Epithelial cell of proximal tubule (primary cell): ENCODE data around the gene HOXC13. TPM values are rescaled to one million over a fixed set of nuclear protein-coding genes. Genes with fewer than 3 reads are reported as not detected.
A peak's percentile ranks its signal among the peaks of the same experiment; 100 is the strongest.

Experiments used
- DNase-seq: peaks from one replicate; pipeline ENCODE4 v3.0.0-alpha.2; 2011; ENCODE audit warnings: low read depth
- H3K4me3 ChIP-seq: 2 replicates; pipeline ENCODE4 v1.5.1; 2011; ENCODE audit warnings: low read depth, mild to moderate bottlenecking, low read length
- CTCF ChIP-seq: conservative IDR thresholded peaks from 2 replicates; pipeline ENCODE4 v1.5.1; 2012; ENCODE audit warnings: low read depth, mild to moderate bottlenecking, low read length
- total RNA-seq: library from RNA; depleted of rRNA; stranded (reverse); fragments of >200 nt; gene quantifications from 2 replicates; pipeline ENCODE4 v1.2.3, GENCODE V29; 2015

HOXC13 gene
- total RNA-seq, 1 donor from 2014 or later: not detected

- peak within 1 kb of the TSS; percentile 98 for H3K4me3 ChIP-seq
- peak; percentile 78 for DNase-seq
- TF ChIP-seq CTCF: peak; percentile 78
Observed at GRCh38 chr12:53984901-53985691, 46.5 kb downstream of the HOXC13 start, which contains the start of gene HOXC10. Gene HOXC10, plus strand, starts transcription at chr12:53985146. Its CDS starts 114 bp downstream, at chr12:53985260.

GRCh38 chr12:53985692-53985993 is 47.0 kb downstream of the HOXC13 start:
- no peak for TF ChIP-seq CTCF
- peak overlapping the region; percentile 98 for H3K4me3 ChIP-seq
- DNase-seq: no peak

GRCh38 chr12:53985994-53986685 is 47.5 kb downstream of the HOXC13 start:
- H3K4me3 ChIP-seq: peak overlapping the region; percentile 98
- no peak for DNase-seq
- TF ChIP-seq CTCF: peak; percentile 15

- no peak for DNase-seq
- H3K4me3 ChIP-seq: peak overlapping the region; percentile 98
Observed at GRCh38 chr12:53986686-53987483, 48.3 kb downstream of the HOXC13 start.

GRCh38 chr12:53987787-53988230 is 49.2 kb downstream of the HOXC13 start:
- no peak for DNase-seq
- peak overlapping the region; percentile 98 for H3K4me3 ChIP-seq
- no peak for TF ChIP-seq CTCF

More at GRCh38 chr12:53986686-53987483, 48.3 kb downstream of the HOXC13 start:
- TF ChIP-seq CTCF: no peak

GRCh38 chr12:53988541-53989226 is 50.1 kb downstream of the HOXC13 start:
- H3K4me3 ChIP-seq: peak overlapping the region; percentile 98
- DNase-seq: no peak
- no peak for TF ChIP-seq CTCF
